HG03175 (cell line): ENCODE measurements around the gene ADRA2A.

ENCODE experiments used
- ATAC-seq: cut with Tn5 transposase; IDR thresholded peaks from one replicate; pipeline ENCODE4 v1.9.1; 2021; ENCODE audit warnings: mild to moderate bottlenecking, moderate library complexity; ENCODE audit not compliant: unreplicated experiment

Gene ADRA2A

DNA sequence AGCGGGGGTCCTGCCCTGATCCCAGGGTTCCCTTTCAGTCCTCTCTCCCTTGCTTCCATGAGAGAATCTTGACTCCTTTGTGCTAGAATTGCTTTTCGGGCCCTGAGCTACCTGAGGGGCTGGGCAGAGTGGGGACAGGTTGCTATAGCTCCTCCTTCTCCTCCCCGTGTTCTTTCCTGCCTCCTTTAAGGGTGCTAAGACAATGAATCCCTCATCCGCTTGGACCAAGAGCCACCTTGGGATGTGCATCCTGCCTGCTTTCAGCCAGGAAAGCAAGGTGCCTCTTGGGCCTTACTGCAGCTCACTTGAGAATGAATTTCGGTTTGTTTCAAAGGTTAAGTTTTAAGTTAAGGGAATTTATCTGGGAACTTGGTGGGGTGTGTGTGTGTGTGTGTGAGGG, 53.6 kb downstream of the ADRA2A start:
- ATAC-seq, result no peak
